GM12865 (cell line): Measurements from ENCODE around the gene GOLGA8S.
"Not testable (repeated sequence)": the region's sequence is repeated elsewhere in the genome, so short reads cannot be mapped to it uniquely, and the experiment has no call there.

ENCODE experiments used
- DNase-seq: peaks from one replicate; pipeline ENCODE4 v3.0.0; 2010; ENCODE audit warnings: low read depth
- H3K4me3 ChIP-seq: 2 replicates; pipeline ENCODE4 v1.5.1; 2011; ENCODE audit warnings: mild to moderate bottlenecking, low read depth, low read length, control low read depth
- CTCF ChIP-seq: IDR thresholded peaks from 2 replicates; pipeline ENCODE4 v1.5.1; 2011; ENCODE audit warnings: low read length, control low read depth, low read depth, inconsistent platforms; ENCODE audit not compliant: insufficient read depth; ENCODE audit errors: missing control alignments

GOLGA8S gene

GRCh38 chr15:23401627-23402026, 47.1 kb downstream of the GOLGA8S start:
- TF ChIP-seq CTCF = no peak
- DNase-seq = no peak
- H3K4me3 ChIP-seq = no peak overlapping the region

- no peak for DNase-seq
- no peak overlapping the region for H3K4me3 ChIP-seq
- TF ChIP-seq CTCF = no peak
Observed at GRCh38 chr15:23402140-23402539, 47.6 kb downstream of the GOLGA8S start.

GRCh38 chr15:23402544-23402943, 48.0 kb downstream of the GOLGA8S start:
- H3K4me3 ChIP-seq = no peak overlapping the region
- TF ChIP-seq CTCF = no peak
- DNase-seq = no peak

- TF ChIP-seq CTCF = no peak
- no peak for DNase-seq
- no peak overlapping the region for H3K4me3 ChIP-seq
Observed at GRCh38 chr15:23403550-23403949, 49.0 kb downstream of the GOLGA8S start.

GRCh38 chr15:23411841-23412240, 57.3 kb downstream of the GOLGA8S start:
- TF ChIP-seq CTCF = no peak
- H3K4me3 ChIP-seq = no peak overlapping the region
- no peak for DNase-seq

- H3K4me3 ChIP-seq, DNase-seq: not testable (repeated sequence)
Observed at GRCh38 chr15:23412881-23413600, 58.5 kb downstream of the GOLGA8S start.
